ENCODE measurements around the gene OR8H3. TPM values are rescaled to one million over a fixed set of nuclear protein-coding genes. Genes with fewer than 3 reads are reported as not detected.
"Not testable (repeated sequence)": the region's sequence is repeated elsewhere in the genome, so short reads cannot be mapped to it uniquely, and the experiment has no call there.

Gene OR8H3, protein sequence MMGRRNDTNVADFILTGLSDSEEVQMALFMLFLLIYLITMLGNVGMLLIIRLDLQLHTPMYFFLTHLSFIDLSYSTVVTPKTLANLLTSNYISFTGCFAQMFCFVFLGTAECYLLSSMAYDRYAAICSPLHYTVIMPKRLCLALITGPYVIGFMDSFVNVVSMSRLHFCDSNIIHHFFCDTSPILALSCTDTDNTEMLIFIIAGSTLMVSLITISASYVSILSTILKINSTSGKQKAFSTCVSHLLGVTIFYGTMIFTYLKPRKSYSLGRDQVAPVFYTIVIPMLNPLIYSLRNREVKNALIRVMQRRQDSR
- total RNA-seq = not detected

DNA sequence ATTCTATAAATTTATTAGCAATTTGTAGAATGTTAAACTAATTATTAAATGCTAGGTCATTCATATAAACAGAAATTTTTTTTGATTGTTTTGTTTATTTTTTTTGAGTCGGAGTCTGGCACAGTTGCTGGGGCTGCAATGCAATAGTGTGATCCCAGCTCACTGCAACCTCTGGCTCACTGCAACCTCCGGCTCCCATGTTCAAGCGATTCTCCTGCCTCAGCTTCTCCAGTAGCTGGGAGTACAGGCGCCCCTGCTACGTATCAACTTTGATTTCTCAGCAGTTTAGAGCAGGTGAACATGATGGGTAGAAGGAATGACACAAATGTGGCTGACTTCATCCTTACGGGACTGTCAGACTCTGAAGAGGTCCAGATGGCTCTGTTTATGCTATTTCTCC lies at the start of gene OR8H3:
Gene OR8H3, plus strand, starts transcription at position 301 of the 400 bp plus-strand sequence. Its CDS starts 0 bp downstream, at position 301.
- CTCF ChIA-PET = no interaction called here
- no peak for ATAC-seq
- Mint-ChIP-seq H3K4me1 (no peaks in the 10 kb centered on the region), H3K36me3 (no peaks in the 10 kb centered on the region), H3K27ac (no peak within 1 kb of the TSS), H3K27me3 (no peaks in the 10 kb centered on the region), H3K4me3 (no peak within 1 kb of the TSS), H3K9me3 (ENCODE audit: low read depth) (peaks cover 13% of the 10 kb centered on the region)
- no peak for DNase-seq

DNA sequence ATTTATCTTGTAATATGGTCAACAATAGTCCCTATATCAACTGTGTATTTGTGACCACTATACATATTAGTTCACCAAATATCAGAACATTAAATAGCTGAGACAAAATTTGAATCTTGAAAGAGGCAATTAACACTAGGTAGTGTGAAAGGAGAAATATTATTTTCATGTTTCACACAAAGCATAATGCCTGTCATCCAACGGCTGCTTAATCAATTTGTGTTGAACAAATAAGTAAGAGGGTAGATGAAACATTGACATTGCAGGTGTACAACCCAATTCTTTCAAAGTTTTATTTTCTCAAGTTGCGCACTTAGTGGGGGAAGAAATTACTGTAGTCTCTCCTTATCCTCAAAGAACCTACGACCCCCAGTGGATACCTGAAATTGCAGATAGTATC lies 32.5 kb upstream of the OR8H3 start:
- H3K27me3 Mint-ChIP-seq = no peaks in the 10 kb centered on the region
- H3K36me3 Mint-ChIP-seq = no peaks in the 10 kb centered on the region
- no peaks in the 10 kb centered on the region for H3K4me1 Mint-ChIP-seq
- H3K9me3 Mint-ChIP-seq (ENCODE audit: low read depth) = peaks cover 12% of the 10 kb centered on the region
- ATAC-seq (no peak), DNase-seq (no peak)
- CTCF ChIA-PET = no interaction called here
- no peak overlapping the region for H3K27ac Mint-ChIP-seq
- H3K4me3 Mint-ChIP-seq = no peak overlapping the region

DNA sequence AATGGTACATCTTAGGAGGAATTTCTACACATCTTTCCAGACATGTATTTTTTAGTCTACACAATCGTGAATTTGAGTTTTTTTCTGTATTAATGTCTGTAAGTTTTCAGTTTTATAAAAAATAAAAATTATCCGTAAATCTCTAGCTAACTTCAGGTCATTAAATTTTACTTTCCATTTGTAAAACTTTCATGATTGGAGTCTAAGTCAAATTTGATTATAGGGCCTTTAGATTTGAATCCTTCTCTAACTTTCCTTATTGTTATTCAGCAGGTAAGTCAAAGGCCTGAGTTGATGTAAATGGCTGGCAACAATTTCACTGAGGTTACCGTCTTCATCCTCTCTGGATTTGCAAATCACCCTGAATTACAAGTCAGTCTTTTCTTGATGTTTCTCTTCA lies 29.2 kb upstream of the OR8H3 start, which contains the start of gene OR8I2:
Gene OR8I2, plus strand, starts transcription at position 301 of the 400 bp plus-strand sequence. Its CDS starts 0 bp downstream, at position 301.
- Mint-ChIP-seq H3K36me3 (no peaks in the 10 kb centered on the region), H3K27ac (no peak within 1 kb of the TSS), H3K27me3 (no peaks in the 10 kb centered on the region), H3K9me3 (ENCODE audit: low read depth) (peaks cover 18% of the 10 kb centered on the region), H3K4me1 (no peaks in the 10 kb centered on the region), H3K4me3 (no peak within 1 kb of the TSS)
- DNase-seq (no peak), ATAC-seq (no peak)
- CTCF ChIA-PET = no interaction called here

DNA sequence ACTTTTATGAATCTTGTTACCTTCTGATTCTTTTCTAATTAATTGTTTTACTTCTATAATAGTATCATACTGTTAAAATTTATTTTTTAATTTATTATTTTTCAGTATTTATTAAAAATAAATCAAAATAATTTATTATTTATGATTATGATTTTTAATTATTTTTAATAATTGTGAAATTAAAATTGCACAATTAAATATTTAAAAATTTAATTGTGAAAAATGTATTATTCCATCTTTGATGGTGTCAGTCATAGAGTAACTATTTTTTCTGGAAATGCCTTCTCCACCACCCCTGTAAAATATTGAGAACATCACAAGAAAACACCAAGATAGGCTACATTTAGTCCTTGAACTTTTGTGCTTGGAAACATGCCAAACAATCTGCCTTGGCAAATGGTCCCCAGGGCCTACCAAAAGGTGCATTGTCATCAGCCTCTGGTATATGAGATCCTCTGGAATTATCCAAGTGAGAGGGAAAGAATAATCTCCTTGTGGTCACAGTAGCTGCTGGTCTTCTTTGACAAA lies 18.9 kb upstream of the OR8H3 start, which contains the start of gene OR8H2:
Gene OR8H2, plus strand, starts transcription at position 478 of the 528 bp plus-strand sequence. CDS start 1,356 bp downstream, outside the sequence.
- no peak within 1 kb of the TSS for H3K4me3 Mint-ChIP-seq

DNA sequence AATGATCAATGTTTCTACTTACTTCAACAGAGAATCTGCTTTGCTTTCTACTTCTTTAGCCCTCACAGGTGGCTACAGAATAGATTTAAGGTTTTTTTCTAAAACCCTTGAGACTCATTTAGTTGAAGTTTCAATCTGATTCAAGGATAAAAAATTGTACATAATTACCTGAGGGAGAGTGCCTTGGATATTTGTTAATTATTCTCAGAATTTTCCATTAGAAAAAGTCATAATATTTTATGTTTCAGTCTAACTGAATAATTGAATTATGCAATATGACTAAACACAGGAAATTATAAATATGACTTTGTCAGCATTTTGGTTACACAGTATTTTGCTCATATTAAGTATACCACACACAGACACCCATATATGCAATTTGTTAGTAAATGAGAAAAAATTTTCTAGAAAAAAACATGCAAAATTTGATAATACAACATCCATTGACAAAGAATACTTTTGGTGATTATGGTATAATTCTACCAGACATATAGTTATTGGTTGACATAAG lies 18.0 kb downstream of the OR8H3 start, which contains the start of gene OR8J3:
Gene OR8J3, minus strand, starts transcription at position 51 of the 511 bp plus-strand sequence. CDS start 2,483 bp downstream, outside the sequence.
- no peaks in the 10 kb centered on the region for H3K27me3 Mint-ChIP-seq
- DNase-seq (no peak), ATAC-seq (no peak)
- peaks cover 5% of the 10 kb centered on the region for H3K9me3 Mint-ChIP-seq (ENCODE audit: low read depth)
- no peaks in the 10 kb centered on the region for H3K4me1 Mint-ChIP-seq
- H3K4me3 Mint-ChIP-seq = no peak within 1 kb of the TSS
- CTCF ChIA-PET = no interaction called here
- no peaks in the 10 kb centered on the region for H3K36me3 Mint-ChIP-seq
- H3K27ac Mint-ChIP-seq = no peak within 1 kb of the TSS

More for the DNA sequence above, 18.9 kb upstream of the OR8H3 start, which contains the start of gene OR8H2:
- CTCF ChIA-PET = no interaction called here
- H3K27me3 Mint-ChIP-seq = no peaks in the 10 kb centered on the region
- H3K27ac Mint-ChIP-seq = no peak within 1 kb of the TSS
- no peaks in the 10 kb centered on the region for H3K4me1 Mint-ChIP-seq
- H3K36me3 Mint-ChIP-seq = no peaks in the 10 kb centered on the region
- peaks cover 10% of the 10 kb centered on the region for H3K9me3 Mint-ChIP-seq (ENCODE audit: low read depth)
- DNase-seq (no peak), ATAC-seq (no peak)

DNA sequence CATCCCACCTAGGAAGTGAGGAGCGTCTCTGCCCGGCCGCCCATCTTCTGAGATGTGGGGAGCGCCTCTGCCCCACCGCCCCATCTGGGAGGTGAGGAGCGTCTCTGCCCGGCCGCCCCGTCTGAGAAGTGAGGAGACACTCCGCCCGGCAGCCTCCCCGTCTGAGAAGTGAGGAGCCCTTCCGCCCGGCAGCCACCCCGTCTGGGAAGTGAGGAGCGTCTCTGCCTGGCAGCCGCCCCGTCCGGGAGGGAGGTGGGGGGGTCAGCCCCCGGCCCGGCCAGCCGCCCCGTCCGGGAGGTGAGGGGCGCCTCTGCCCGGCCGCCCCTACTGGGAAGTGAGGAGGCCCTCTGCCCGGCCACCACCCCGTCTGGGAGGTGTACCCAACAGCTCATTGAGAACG lies 21.5 kb downstream of the OR8H3 start:
- H3K4me3 Mint-ChIP-seq; H3K36me3 Mint-ChIP-seq; CTCF ChIA-PET; H3K27ac Mint-ChIP-seq; DNase-seq; H3K9me3 Mint-ChIP-seq (ENCODE audit: low read depth); H3K4me1 Mint-ChIP-seq; ATAC-seq; H3K27me3 Mint-ChIP-seq: not testable (repeated sequence)

DNA sequence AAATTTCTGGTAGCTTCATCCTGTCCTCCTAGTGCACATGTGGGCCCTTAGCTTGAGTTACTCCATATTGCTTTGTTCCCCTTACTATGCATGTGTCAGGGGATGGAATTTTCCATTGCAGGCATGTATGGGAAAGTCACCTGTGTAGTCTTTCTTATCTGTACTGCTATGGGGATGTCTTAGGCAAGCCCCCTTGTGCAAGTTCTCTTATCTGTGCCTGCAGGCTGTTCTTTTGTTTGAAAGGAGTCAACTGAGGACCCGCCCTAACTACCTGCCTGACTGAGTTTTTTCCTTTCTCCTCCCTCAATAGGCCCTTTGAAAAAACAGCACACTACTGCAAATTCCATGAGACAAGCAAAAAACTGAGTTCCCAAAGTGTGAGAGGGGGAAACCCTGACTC lies 29.2 kb downstream of the OR8H3 start:
- no peaks in the 10 kb centered on the region for H3K36me3 Mint-ChIP-seq
- no peak overlapping the region for H3K27ac Mint-ChIP-seq
- DNase-seq = no peak
- no peak overlapping the region for H3K4me3 Mint-ChIP-seq
- H3K4me1 Mint-ChIP-seq = no peaks in the 10 kb centered on the region
- no peak for ATAC-seq
- no peaks in the 10 kb centered on the region for H3K27me3 Mint-ChIP-seq
- CTCF ChIA-PET = no interaction called here
- H3K9me3 Mint-ChIP-seq (ENCODE audit: low read depth) = peaks cover 14% of the 10 kb centered on the region

DNA sequence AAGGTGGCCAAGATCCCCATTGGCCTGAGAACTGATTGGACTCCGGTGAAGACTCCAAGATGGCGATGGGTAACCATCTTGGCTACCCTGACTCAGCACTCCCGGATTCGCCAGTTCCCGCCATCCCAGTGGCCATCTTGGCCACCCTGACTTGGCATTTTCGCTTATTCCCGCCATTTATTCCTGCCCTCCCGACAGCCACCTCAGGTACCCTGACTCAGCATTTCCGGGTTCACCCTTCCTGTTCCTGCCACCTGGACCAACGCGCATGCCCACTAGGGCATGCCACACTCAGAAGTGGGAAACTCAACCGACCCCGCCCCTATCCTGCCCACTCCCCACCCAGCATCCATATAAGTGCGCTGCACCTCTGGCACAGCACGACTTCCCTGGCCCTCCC lies 30.2 kb downstream of the OR8H3 start:
- Mint-ChIP-seq H3K27ac (no peak overlapping the region), H3K4me3 (no peak overlapping the region), H3K36me3 (no peaks in the 10 kb centered on the region), H3K9me3 (ENCODE audit: low read depth) (peaks cover 14% of the 10 kb centered on the region), H3K27me3 (no peaks in the 10 kb centered on the region), H3K4me1 (no peaks in the 10 kb centered on the region)
- CTCF ChIA-PET = no interaction called here
- no peak for ATAC-seq
- no peak for DNase-seq

DNA sequence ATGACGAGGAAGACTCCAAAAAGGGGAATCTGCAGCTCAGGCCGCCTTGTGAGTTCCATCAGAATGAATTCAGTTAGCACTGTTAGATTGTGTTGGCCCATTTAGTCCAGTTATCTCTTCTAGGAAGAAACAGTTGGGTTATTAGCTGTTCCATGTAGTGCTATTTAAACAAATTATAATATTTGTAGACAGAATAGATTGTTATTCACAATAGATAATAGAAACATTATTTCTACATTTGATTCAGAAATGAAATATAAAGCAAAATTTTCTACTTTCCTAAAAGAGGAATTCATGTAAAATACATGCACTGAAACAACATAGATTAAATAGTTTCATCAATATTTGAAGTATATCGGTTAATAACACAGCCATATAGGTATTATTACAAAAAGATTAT lies 38.0 kb downstream of the OR8H3 start, which contains the start of gene OR8K5:
Gene OR8K5, minus strand, starts transcription at position 101 of the 400 bp plus-strand sequence. Its CDS starts 0 bp downstream, at position 101.
- DNase-seq (no peak), ATAC-seq (no peak)
- no peaks in the 10 kb centered on the region for H3K4me1 Mint-ChIP-seq
- H3K27me3 Mint-ChIP-seq = no peaks in the 10 kb centered on the region
- CTCF ChIA-PET = no interaction called here
- no peak within 1 kb of the TSS for H3K27ac Mint-ChIP-seq
- peaks cover 8% of the 10 kb centered on the region for H3K9me3 Mint-ChIP-seq (ENCODE audit: low read depth)
- H3K36me3 Mint-ChIP-seq = no peaks in the 10 kb centered on the region
- no peak within 1 kb of the TSS for H3K4me3 Mint-ChIP-seq

DNA sequence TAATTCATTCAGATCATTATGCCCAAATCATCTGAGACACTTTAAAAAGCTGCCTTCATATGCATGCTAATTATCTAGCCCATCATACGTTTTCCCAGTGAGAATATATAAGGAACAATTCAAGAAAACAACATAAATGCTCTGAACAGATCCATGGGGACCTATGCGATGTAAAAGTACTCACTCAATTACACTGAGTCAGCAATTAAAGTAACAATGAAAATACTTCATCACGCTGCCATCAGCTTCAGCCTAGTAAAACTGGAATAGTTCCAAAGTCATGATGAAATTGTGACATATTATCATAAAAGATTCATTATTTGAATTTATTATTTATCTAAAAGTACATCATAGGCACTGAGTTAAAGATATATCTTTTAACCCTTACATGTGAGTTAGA lies 41.6 kb downstream of the OR8H3 start:
- H3K27me3 Mint-ChIP-seq = no peaks in the 10 kb centered on the region
- CTCF ChIA-PET = no interaction called here

DNA sequence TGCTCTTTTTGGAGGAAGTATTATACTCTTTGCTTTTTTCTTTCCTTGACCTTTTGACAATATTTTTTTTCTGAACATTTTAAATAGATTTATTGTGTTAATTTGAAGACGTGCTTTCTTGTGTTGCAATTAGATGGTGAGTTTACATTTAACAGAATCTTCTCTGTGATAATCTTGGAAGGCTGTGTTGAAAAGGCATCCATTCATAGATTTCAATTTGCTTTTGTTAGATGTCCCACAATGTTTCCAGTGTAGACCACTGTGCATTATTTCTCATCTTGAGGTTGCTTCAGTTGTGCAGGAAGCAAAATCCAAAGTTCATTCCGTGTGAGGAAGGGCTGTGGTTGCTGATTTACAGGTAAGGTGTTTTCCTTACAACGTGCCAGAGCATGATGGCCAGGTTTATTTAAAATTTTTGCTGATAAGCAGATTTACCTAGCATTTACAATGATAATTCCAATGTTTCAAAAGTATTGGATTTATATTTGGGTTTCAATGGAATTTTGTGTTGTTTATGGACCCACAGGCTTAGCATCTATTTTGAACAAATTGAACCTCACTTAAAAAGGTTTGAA lies 50.2 kb downstream of the OR8H3 start:
- DNase-seq (no peak), ATAC-seq (no peak)
- Mint-ChIP-seq H3K27me3 (no peaks in the 10 kb centered on the region), H3K4me3 (no peak overlapping the region), H3K4me1 (no peaks in the 10 kb centered on the region), H3K36me3 (no peaks in the 10 kb centered on the region), H3K9me3 (ENCODE audit: low read depth) (peaks cover 18% of the 10 kb centered on the region), H3K27ac (no peak overlapping the region)
- CTCF ChIA-PET = no interaction called here

More for the DNA sequence above, 41.6 kb downstream of the OR8H3 start:
- ATAC-seq (no peak), DNase-seq (no peak)
- H3K9me3 Mint-ChIP-seq (ENCODE audit: low read depth) = peaks cover 5% of the 10 kb centered on the region
- H3K27ac Mint-ChIP-seq = no peak overlapping the region
- no peak overlapping the region for H3K4me3 Mint-ChIP-seq
- H3K4me1 Mint-ChIP-seq = no peaks in the 10 kb centered on the region
- no peaks in the 10 kb centered on the region for H3K36me3 Mint-ChIP-seq

All from activated CD8-positive, alpha-beta memory T cell treated with anti-CD3 and anti-CD28 coated beads, Interleukin-2, amount 10 ng/mL, durations not matched to agents 7 days and 5 days (primary cell).